ENCODE results near the gene ATP5F1D. TPM values are rescaled to one million over a fixed set of nuclear protein-coding genes. Genes with fewer than 3 reads are reported as not detected.
A peak's percentile ranks its signal among the peaks of the same experiment; 100 is the strongest.

The ATP5F1D gene
- total and polyA plus RNA-seq, 2 of the 13 experiments (the other 11 are each of a cell fraction or from before 2014, with no cell fraction given) = 39.4 to 78.7 TPM

- TF ChIP-seq ZNF574 (CRISPR knock-in tag; IDR thresholded peaks at IDR 0.05) (peak; percentile 95), RELA (CRISPR knock-in tag; IDR thresholded peaks at IDR 0.05) (0 out of 2 replicates have a peak, but pooled peaks have one; percentile 51), ZNF788 (CRISPR knock-in tag; IDR thresholded peaks at IDR 0.05; ENCODE audit: borderline replicate concordance) (peak; percentile 63; the same call in 1 of the 2 replicates), SNRNP70 (IDR thresholded peaks at IDR 0.05; ENCODE audit: low read depth, low read length) (no peak), ATF2 (CRISPR knock-in tag; IDR thresholded peaks at IDR 0.05) (0 out of 2 replicates have a peak, but pooled peaks have one; percentile 38), HNF4G (IDR thresholded peaks at IDR 0.05; ENCODE audit: borderline replicate concordance, low read depth, low read length) (no peak), HNF4G (CRISPR knock-in tag; IDR thresholded peaks at IDR 0.05; ENCODE audit: borderline replicate concordance, low read depth) (0 out of 2 replicates have a peak, but pooled peaks have one; percentile 38), ZNF230 (CRISPR knock-in tag; IDR thresholded peaks at IDR 0.05) (no peak), IKZF4 (CRISPR knock-in tag; IDR thresholded peaks at IDR 0.05; ENCODE audit: borderline replicate concordance, low read depth, not compliant biosample characterization) (peak; percentile 80), UBTF (CRISPR knock-in tag; IDR thresholded peaks at IDR 0.05) (peak; percentile 49; the same call in 1 of the 2 replicates), SALL1 (CRISPR knock-in tag; IDR thresholded peaks at IDR 0.05) (peak; percentile 11; the same call in 1 of the 2 replicates), MED8 (CRISPR knock-in tag; IDR thresholded peaks at IDR 0.05; ENCODE audit: insufficient replicate concordance) (no peak), SPEN (CRISPR knock-in tag; IDR thresholded peaks at IDR 0.05; ENCODE audit: low read depth) (peak; percentile 92), MAZ (IDR thresholded peaks at IDR 0.05; ENCODE audit: borderline replicate concordance, low read depth, low read length) (peak; percentile 36; the same call in 1 of the 2 replicates), MAZ (CRISPR knock-in tag; IDR thresholded peaks at IDR 0.05; ENCODE audit: low read depth) (peak; percentile 92; the same call in 1 of the 2 replicates), MYC (CRISPR knock-in tag; IDR thresholded peaks at IDR 0.05; ENCODE audit: borderline replicate concordance) (peak; percentile 45), ARHGAP35 (CRISPR knock-in tag; IDR thresholded peaks at IDR 0.05; ENCODE audit: borderline replicate concordance) (no peak), ZBTB20 (CRISPR knock-in tag; IDR thresholded peaks at IDR 0.05; ENCODE audit: borderline replicate concordance, low read depth) (no peak), NFYB (CRISPR knock-in tag; IDR thresholded peaks at IDR 0.05) (0 out of 2 replicates have a peak, but pooled peaks have one; percentile 29), RBFOX2 (IDR thresholded peaks at IDR 0.05; ENCODE audit: low read depth, low read length) (peak; percentile 87), POGZ (CRISPR knock-in tag; IDR thresholded peaks at IDR 0.05) (peak; percentile 53; the same call in 1 of the 2 replicates), KDM3A (CRISPR knock-in tag; IDR thresholded peaks at IDR 0.05; ENCODE audit: low read depth) (peak; percentile 25; the same call in 1 of the 2 replicates)
Observed at GRCh38 chr19:1241417-1242095, at the start of gene ATP5F1D (continued).

Measured in HepG2 (cell line).